Endodermal cell (in vitro differentiated cells): Measurements from ENCODE around the gene CRTC3. TPM values are rescaled to one million over a fixed set of nuclear protein-coding genes. Genes with fewer than 3 reads are reported as not detected.

Source experiments
- DNase-seq: peaks from one replicate; pipeline ENCODE4 v3.0.0-alpha.2; 2017
- H3K27ac ChIP-seq: 2 replicates; pipeline ENCODE4 v1.5.1; 2013; ENCODE audit warnings: mild to moderate bottlenecking, low read depth, low read length, moderate library complexity
- H3K27me3 ChIP-seq: 2 replicates; pipeline ENCODE4 v1.6.1; 2013; ENCODE audit warnings: mild to moderate bottlenecking, low read length, moderate library complexity; ENCODE audit not compliant: insufficient read depth, control insufficient read depth, poor library complexity, severe bottlenecking
- H3K36me3 ChIP-seq: 2 replicates; pipeline ENCODE4 v1.7.0; 2013; ENCODE audit warnings: mild to moderate bottlenecking, low read length, moderate library complexity; ENCODE audit not compliant: control insufficient read depth, insufficient read depth
- H3K4me1 ChIP-seq: one replicate; pipeline ENCODE4 v1.7.0; 2013; ENCODE audit warnings: low read length; ENCODE audit not compliant: control insufficient read depth, insufficient read depth
- H3K4me3 ChIP-seq: 2 replicates; pipeline ENCODE4 v1.5.1; 2013; ENCODE audit warnings: mild to moderate bottlenecking, low read length, moderate library complexity
- H3K9ac ChIP-seq: 2 replicates; pipeline ENCODE4 v1.6.1; 2013; ENCODE audit warnings: mild to moderate bottlenecking, low read length, moderate library complexity; ENCODE audit not compliant: poor library complexity, severe bottlenecking; ENCODE audit errors: extremely low read depth
- H3K9me3 ChIP-seq: 2 replicates; pipeline ENCODE4 v1.6.1; 2013; ENCODE audit warnings: mild to moderate bottlenecking, low read length, moderate library complexity; ENCODE audit not compliant: control insufficient read depth
- H3K27ac Mint-ChIP-seq: 2 replicates; pipeline ENCODE4 v1.8.0; 2020; ENCODE audit warnings: mixed read lengths
- H3K27me3 Mint-ChIP-seq: 2 replicates; pipeline ENCODE4 v1.8.0; 2021; ENCODE audit warnings: mild to moderate bottlenecking, mixed read lengths; ENCODE audit not compliant: insufficient read depth
- H3K36me3 Mint-ChIP-seq: 2 replicates; pipeline ENCODE4 v1.8.0; 2020; ENCODE audit warnings: low read depth, mixed read lengths
- H3K4me1 Mint-ChIP-seq: 2 replicates; pipeline ENCODE4 v1.8.0; 2020; ENCODE audit warnings: mixed read lengths
- H3K4me3 Mint-ChIP-seq: 2 replicates; pipeline ENCODE4 v1.8.0; 2020; ENCODE audit warnings: mild to moderate bottlenecking, moderate library complexity, mixed read lengths
- H3K9me3 Mint-ChIP-seq: 2 replicates; pipeline ENCODE4 v1.8.0; 2020; ENCODE audit warnings: mild to moderate bottlenecking, mixed read lengths
- WGBS, 2 experiments: methylation state at CpG; one replicate each; pipeline versions ENCODE4 v1.1.5 to v1.1.7; 2013; ENCODE audit warnings: missing lambda C conversion rate in 2 of 2, mixed read lengths in 1 of 2; ENCODE audit not compliant: insufficient coverage in 1 of 2, insufficient read length in 1 of 2; 5-methylcytosine and 5-hydroxymethylcytosine counted together
- total RNA-seq, 2 donors: library from RNA; stranded (reverse); fragmentation: NEBNext Ultra II Directional in 1 of 2; extraction: Animal tissue kit (Norgen Biotek cat#: 25700) in 1 of 2; gene quantifications; 2 replicates in 1 of 2; 3 replicates in 1 of 2; pipeline ENCODE4 v1.2.1, GENCODE V29; 2021
- TF ChIP-seq, protein P1 (sequence below): fragments of 200-600 bp; sonication (generic); conservative IDR thresholded peaks from 2 replicates; pipeline ENCODE4 v1.5.0; 2021; ENCODE audit warnings: antibody characterized with exemption, mild to moderate bottlenecking

The CRTC3 gene
- total RNA-seq, 2 donors from 2014 or later: 17.3 to 21.9 TPM

DNA sequence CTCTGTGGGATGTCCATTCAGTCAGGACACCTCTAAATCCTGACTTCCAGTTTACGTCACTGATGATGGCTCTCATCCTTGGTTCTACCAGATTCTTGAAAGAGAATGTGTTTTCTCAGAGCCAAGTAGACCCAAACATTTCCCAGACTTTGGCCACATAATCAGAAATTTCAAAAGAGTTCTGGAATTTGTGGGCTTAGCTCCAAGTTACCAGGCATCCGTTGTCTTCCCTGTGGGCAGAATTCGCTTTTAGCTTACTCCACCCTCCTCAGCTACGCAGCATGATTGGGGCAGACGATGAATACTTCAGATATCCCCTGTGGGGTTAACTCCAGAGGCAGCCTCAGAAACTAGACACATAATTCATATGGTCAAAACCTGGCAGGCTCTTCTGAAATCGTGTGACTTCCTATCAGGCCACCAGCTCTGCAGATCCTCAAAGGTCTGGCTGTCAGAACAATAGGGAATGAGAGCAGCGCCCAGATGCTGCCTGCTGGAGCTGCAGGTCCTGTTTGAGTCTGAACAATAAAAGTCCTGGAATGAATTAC is 30.6 kb downstream of the CRTC3 start:
- H3K27me3 ChIP-seq: no peaks in the 10 kb centered on the region
- WGBS, 2 experiments: 86% methylated on average over 7 of the region's 7 CpGs
- H3K27ac ChIP-seq: no peak overlapping the region
- H3K4me3 ChIP-seq: no peak overlapping the region
- peaks cover 15% of the 10 kb centered on the region for H3K4me1 ChIP-seq
- Mint-ChIP-seq H3K4me1 (peaks cover 22% of the 10 kb centered on the region), H3K4me3 (no peak overlapping the region), H3K27ac (no peak overlapping the region), H3K9me3 (no peaks in the 10 kb centered on the region), H3K27me3 (no peaks in the 10 kb centered on the region), H3K36me3 (no peaks in the 10 kb centered on the region)
- H3K36me3 ChIP-seq: no peaks in the 10 kb centered on the region
- DNase-seq: no peak
- TF ChIP-seq, protein P1, sequence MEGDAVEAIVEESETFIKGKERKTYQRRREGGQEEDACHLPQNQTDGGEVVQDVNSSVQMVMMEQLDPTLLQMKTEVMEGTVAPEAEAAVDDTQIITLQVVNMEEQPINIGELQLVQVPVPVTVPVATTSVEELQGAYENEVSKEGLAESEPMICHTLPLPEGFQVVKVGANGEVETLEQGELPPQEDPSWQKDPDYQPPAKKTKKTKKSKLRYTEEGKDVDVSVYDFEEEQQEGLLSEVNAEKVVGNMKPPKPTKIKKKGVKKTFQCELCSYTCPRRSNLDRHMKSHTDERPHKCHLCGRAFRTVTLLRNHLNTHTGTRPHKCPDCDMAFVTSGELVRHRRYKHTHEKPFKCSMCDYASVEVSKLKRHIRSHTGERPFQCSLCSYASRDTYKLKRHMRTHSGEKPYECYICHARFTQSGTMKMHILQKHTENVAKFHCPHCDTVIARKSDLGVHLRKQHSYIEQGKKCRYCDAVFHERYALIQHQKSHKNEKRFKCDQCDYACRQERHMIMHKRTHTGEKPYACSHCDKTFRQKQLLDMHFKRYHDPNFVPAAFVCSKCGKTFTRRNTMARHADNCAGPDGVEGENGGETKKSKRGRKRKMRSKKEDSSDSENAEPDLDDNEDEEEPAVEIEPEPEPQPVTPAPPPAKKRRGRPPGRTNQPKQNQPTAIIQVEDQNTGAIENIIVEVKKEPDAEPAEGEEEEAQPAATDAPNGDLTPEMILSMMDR: no peak
- no peak overlapping the region for H3K9ac ChIP-seq
- H3K9me3 ChIP-seq: no peaks in the 10 kb centered on the region

DNA sequence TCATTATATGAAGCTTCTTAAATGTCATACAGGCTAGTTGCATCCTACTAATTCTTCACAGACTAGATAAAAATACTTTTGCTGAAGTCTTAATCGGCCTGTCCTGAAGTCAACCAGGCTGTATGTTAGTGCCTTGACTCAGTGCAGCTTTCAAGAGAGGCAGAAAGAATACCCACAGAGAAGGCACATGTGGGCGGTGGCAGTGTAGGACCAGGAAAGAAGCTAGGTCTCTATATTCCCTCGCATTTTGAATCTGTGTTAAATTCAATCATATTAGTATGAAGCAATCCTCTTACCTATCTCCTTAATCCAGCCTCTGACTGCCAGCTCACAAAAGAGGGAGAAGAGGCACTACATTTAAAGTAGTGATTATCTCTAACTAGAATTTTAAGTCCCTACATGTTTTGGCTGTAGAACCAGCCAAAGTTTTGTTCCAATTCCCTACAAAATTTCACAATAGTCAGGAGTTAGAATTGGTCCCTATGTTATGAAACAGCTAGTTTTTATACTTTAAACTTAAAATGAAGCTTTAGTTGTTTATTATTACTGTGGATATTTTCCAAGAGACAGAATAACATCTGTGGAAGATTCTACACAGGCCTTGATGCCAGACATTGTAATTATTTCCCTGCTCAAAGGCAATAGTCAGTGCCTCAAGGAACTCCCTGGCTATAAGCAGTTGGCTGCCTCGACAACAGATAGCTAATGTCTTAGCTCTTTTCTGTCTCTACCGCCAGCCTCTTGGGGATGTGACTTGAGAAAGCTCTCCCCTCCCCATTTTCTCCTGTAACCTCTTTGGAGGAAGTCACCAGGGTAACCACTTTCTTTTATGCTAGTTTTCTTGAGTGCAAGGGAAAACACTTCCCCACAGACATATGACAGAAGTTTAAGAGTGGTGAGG is 31.9 kb downstream of the CRTC3 start:
- peaks cover 15% of the 10 kb centered on the region for H3K4me1 ChIP-seq
- TF ChIP-seq, protein P1: no peak
- H3K36me3 ChIP-seq: no peaks in the 10 kb centered on the region
- no peak overlapping the region for H3K9ac ChIP-seq
- WGBS, 2 experiments: 91 to 95% methylated on average over 2 to 4 of the region's 5 CpGs
- no peak overlapping the region for H3K4me3 ChIP-seq
- no peak for DNase-seq
- Mint-ChIP-seq H3K27me3 (no peaks in the 10 kb centered on the region), H3K4me3 (no peak overlapping the region), H3K4me1 (peaks cover 22% of the 10 kb centered on the region), H3K27ac (no peak overlapping the region), H3K9me3 (no peaks in the 10 kb centered on the region), H3K36me3 (no peaks in the 10 kb centered on the region)
- H3K27ac ChIP-seq: no peak overlapping the region
- H3K9me3 ChIP-seq: no peaks in the 10 kb centered on the region
- no peaks in the 10 kb centered on the region for H3K27me3 ChIP-seq

DNA sequence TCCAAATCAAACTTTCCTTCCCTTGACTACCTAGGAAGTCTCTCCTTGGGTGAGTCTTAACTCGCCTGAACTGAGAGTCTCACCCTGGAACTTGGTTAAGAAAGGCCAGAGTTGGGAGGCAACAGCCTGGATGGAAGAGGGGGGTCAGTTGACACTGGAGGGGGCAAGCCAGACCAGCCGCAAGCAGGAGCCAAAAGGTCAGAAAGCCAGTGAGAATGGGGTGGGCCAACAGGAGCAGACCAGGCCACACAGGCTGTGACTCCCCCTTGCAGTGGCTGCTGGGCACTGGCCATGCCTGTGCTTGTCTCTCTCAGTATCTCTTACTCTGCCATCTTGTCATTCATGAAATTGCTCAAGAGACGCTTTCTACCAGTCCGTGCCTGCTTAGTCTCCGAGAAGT is 32.9 kb downstream of the CRTC3 start:
- H3K36me3 Mint-ChIP-seq: no peaks in the 10 kb centered on the region
- Histone ChIP-seq H3K36me3 (no peaks in the 10 kb centered on the region), H3K4me1 (peaks cover 12% of the 10 kb centered on the region), H3K4me3 (no peak overlapping the region), H3K9me3 (peaks cover 4% of the 10 kb centered on the region), H3K27me3 (no peaks in the 10 kb centered on the region), H3K27ac (no peak overlapping the region), H3K9ac (no peak overlapping the region)
- H3K27me3 Mint-ChIP-seq: no peaks in the 10 kb centered on the region
- TF ChIP-seq, protein P1: no peak
- no peaks in the 10 kb centered on the region for H3K9me3 Mint-ChIP-seq
- H3K27ac Mint-ChIP-seq: no peak overlapping the region
- 85 to 90% methylated on average over 4 to 5 of the region's 5 CpGs for WGBS, 2 experiments
- DNase-seq: no peak
- peaks cover 22% of the 10 kb centered on the region for H3K4me1 Mint-ChIP-seq
- H3K4me3 Mint-ChIP-seq: no peak overlapping the region
